Tibial nerve (tissue), 4 donors: ENCODE results near the gene PNMA1. TPM values are rescaled to one million over a fixed set of nuclear protein-coding genes. Genes with fewer than 3 reads are reported as not detected.

ENCODE experiments used
- DNase-seq, 2 donors: peaks; one replicate each; pipeline ENCODE4 v3.0.0-alpha.2; 2019; ENCODE audit warnings: low spot score in 2 of 2
- H3K27ac ChIP-seq, 4 donors: fragments of 200-600 bp; sonication (generic) in 3 of 4; one replicate each; pipeline ENCODE4 v1.5.1; 2017 to 2019; ENCODE audit warnings: mild to moderate bottlenecking in 1 of 4
- H3K27me3 ChIP-seq, 2 donors: fragments of 200-600 bp; sonication (generic) in 1 of 2; one replicate each; pipeline versions ENCODE4 v1.5.1 to v1.6.0; 2017 to 2019
- H3K36me3 ChIP-seq, 3 donors: fragments of 200-600 bp; sonication (generic); one replicate each; pipeline ENCODE4 v1.5.1; 2018 to 2019
- H3K4me1 ChIP-seq, 4 donors: fragments of 200-600 bp; sonication (generic) in 3 of 4; one replicate each; pipeline ENCODE4 v1.5.1; 2017 to 2019
- H3K4me3 ChIP-seq, 4 donors: fragments of 200-600 bp; sonication (generic) in 3 of 4; one replicate each; pipeline ENCODE4 v1.5.1; 2017 to 2019; ENCODE audit warnings: mild to moderate bottlenecking in 1 of 4, moderate library complexity in 1 of 4
- H3K9me3 ChIP-seq, 4 donors: fragments of 200-600 bp; sonication (generic) in 3 of 4; one replicate each; pipeline ENCODE4 v1.5.1; 2017 to 2019
- CTCF ChIP-seq, 5 experiments: fragments of 200-600 bp in 3 of 5; fragments of 450-650 bp in 2 of 5; sonication (generic) in 3 of 5; IDR thresholded peaks; one replicate each; pipeline ENCODE4 v1.5.1; 2016 to 2019; ENCODE audit warnings: antibody characterized with exemption in 5 of 5, mild to moderate bottlenecking in 3 of 5, moderate library complexity in 2 of 5
- EP300 ChIP-seq, 2 donors: sonication (generic); formaldehyde crosslinking; IDR thresholded peaks; one replicate each; pipeline ENCODE4 v1.6.1; 2017; ENCODE audit warnings: antibody characterized with exemption in 2 of 2, mild to moderate bottlenecking in 1 of 2
- POLR2A ChIP-seq, 2 donors: fragments of 450-650 bp; IDR thresholded peaks; one replicate each; pipeline ENCODE4 v1.6.1; 2017; ENCODE audit warnings: antibody characterized with exemption in 2 of 2, mild to moderate bottlenecking in 2 of 2, moderate library complexity in 2 of 2
- WGBS, 2 donors: methylation state at CpG; one replicate each; pipeline ENCODE4 v1.1.5; 2018; 5-methylcytosine and 5-hydroxymethylcytosine counted together
- total RNA-seq, 4 donors: library from RNA; depleted of rRNA; stranded (reverse); fragments of >200 nt; gene quantifications; one replicate each; pipeline ENCODE4 v1.1.0, GENCODE V29; 2016

PNMA1 gene
- total RNA-seq, result 10 to 100 TPM; 21.2 to 43.5 (median 34.2) TPM

GRCh38 chr14:73713803-73714655, at the start of gene PNMA1:
Gene PNMA1 (minus strand): TSS chr14:73714384. CDS start chr14:73713639, 745 bp downstream.
- Histone ChIP-seq H3K27ac (peak within 1 kb of the TSS; percentile 85 to 99 (median 90)), H3K9me3 (no peaks in the 10 kb centered on the region), H3K4me1 (peaks cover 0 to 46% (median 30%) of the 10 kb centered on the region in 4 donors), H3K27me3 (no peaks in the 10 kb centered on the region), H3K36me3 (peaks cover 0 to 31% (median 6%) of the 10 kb centered on the region in 3 donors), H3K4me3 (peak within 1 kb of the TSS; percentile 53 to 97 (median 87))
- DNase-seq, result peak; percentile 83 to 85
- 1% methylated on average over 38 to 82 of the region's 113 CpGs for WGBS, 2 donors
- TF ChIP-seq CTCF (IDR thresholded peaks at IDR 0.05) (no peak), EP300 (IDR thresholded peaks at IDR 0.05) (peak in 1 of 2 donors; percentile 86), POLR2A (IDR thresholded peaks at IDR 0.05) (peak; percentile 63 to 89)

- Histone ChIP-seq H3K4me3 (no peak overlapping the region), H3K4me1 (peaks cover 0 to 88% (median 65%) of the 10 kb centered on the region in 4 donors), H3K27me3 (no peaks in the 10 kb centered on the region), H3K36me3 (no peaks in the 10 kb centered on the region), H3K27ac (peak overlapping the region in 3 of 4 donors; percentile 97 to 99 (median 99)), H3K9me3 (no peaks in the 10 kb centered on the region)
- no peak for DNase-seq
- 60 to 69% methylated on average over 3 of the region's 3 CpGs for WGBS, 2 donors
- TF ChIP-seq CTCF (IDR thresholded peaks at IDR 0.05) (no peak), EP300 (IDR thresholded peaks at IDR 0.05) (no peak), POLR2A (IDR thresholded peaks at IDR 0.05) (no peak)
These were observed 49.2 kb upstream of the PNMA1 start for GRCh38 chr14:73763396-73763795.

GRCh38 chr14:73762375-73762822, 48.2 kb upstream of the PNMA1 start:
- WGBS, 2 donors, result 55 to 59% methylated on average over 8 of the region's 8 CpGs
- Histone ChIP-seq H3K27me3 (no peaks in the 10 kb centered on the region), H3K4me3 (no peak overlapping the region), H3K9me3 (no peaks in the 10 kb centered on the region), H3K4me1 (peaks cover 0 to 88% (median 71%) of the 10 kb centered on the region in 4 donors), H3K27ac (peak overlapping the region in 3 of 4 donors; percentile 97 to 99 (median 99)), H3K36me3 (no peaks in the 10 kb centered on the region)
- no peak for DNase-seq
- no peak for TF ChIP-seq EP300 (IDR thresholded peaks at IDR 0.05)
- TF ChIP-seq CTCF (IDR thresholded peaks at IDR 0.05), result no peak
- TF ChIP-seq POLR2A (IDR thresholded peaks at IDR 0.05), result no peak

GRCh38 chr14:73761618-73762355, 47.6 kb upstream of the PNMA1 start:
- no peak for DNase-seq
- H3K27me3 ChIP-seq, result no peaks in the 10 kb centered on the region
- H3K4me1 ChIP-seq, result peaks cover 0 to 88% (median 74%) of the 10 kb centered on the region in 4 donors
- H3K36me3 ChIP-seq, result no peaks in the 10 kb centered on the region
- peak overlapping the region; percentile 91 to 99 (median 98) for H3K27ac ChIP-seq
- H3K9me3 ChIP-seq, result no peaks in the 10 kb centered on the region
- no peak for TF ChIP-seq EP300 (IDR thresholded peaks at IDR 0.05)
- TF ChIP-seq CTCF (IDR thresholded peaks at IDR 0.05), result no peak
- TF ChIP-seq POLR2A (IDR thresholded peaks at IDR 0.05), result no peak
- no peak overlapping the region for H3K4me3 ChIP-seq
- 10 to 30% methylated on average over 2 of the region's 2 CpGs for WGBS, 2 donors
